Measurements from ENCODE around the gene CD6.
"Not testable (repeated sequence)": the region's sequence is repeated elsewhere in the genome, so short reads cannot be mapped to it uniquely, and the experiment has no call there.

The CD6 gene

DNA sequence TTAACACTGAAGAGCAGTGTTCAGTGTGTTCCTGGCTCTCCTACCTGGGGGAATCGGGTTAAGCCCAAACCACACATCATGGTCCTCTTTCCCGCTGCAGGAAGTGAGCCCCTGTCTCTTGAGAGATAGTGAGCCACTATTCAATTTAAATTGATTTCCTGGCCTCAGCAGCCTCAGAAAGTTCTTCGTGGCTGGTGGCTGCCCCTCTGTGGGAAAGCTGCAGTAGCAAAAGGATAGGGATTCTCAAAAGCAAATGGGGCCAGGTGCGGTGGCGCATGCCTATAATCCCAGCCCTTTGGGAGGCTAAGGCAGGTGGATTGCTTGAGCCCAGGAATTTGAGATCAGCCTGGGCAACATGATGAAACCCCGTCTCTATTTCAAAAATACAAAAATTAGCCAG, 81.7 kb downstream of the CD6 start:
- DNase-seq (ENCODE audit: low read depth in 1 of 2, low spot score in 1 of 2) = no peak

DNA sequence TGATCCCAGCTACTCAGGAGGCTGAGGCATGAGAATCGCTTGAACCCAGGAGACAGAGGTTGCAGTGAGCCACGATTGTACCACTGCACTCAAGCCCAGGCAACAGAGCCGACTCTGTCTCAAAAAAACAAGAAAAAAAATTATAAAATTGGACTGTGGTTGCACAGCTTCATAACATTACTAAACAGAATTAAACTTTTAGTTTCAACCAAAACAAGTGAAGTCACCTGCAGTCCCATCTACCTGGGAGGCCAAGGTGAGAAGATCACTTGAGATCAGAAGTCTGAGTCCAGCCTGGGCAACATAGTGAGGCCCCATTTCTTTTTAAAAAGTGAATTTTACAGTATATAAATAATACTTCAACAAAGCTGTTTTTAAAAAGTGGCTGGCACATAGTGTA, 83.0 kb downstream of the CD6 start:
- no peak for DNase-seq (ENCODE audit: low read depth in 1 of 2, low spot score in 1 of 2)

DNA sequence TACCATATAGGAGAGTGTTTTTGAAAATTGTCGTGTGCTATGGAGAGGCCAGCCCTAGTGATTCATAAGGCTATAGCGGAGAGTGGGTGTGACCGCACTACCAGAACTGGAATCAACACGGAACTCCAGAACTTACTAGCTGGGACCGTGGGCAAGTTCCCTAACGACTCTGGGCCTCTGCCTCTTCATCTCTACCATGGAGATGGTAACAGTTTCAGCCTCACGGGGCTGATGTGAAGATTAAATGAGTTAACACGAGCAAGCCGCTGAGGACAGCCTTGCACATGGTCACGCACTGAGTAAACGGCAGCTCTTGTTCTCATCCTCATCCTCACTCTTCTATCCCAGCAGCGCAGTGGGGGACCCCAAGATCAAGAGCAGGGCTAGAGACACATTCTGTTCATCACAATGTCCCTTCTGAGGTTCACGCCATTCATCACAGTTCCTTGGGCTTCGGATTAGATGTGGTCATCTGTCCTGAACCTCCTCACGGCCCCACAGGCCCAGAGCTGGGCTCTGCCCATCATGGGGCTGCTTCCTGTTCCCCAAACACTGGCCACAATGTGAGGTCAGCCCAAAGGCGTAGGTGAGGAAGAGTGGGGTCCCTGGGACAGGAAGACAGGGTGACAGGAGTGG, 83.6 kb downstream of the CD6 start:
- DNase-seq (ENCODE audit: low read depth in 1 of 2, low spot score in 1 of 2) = no peak

DNA sequence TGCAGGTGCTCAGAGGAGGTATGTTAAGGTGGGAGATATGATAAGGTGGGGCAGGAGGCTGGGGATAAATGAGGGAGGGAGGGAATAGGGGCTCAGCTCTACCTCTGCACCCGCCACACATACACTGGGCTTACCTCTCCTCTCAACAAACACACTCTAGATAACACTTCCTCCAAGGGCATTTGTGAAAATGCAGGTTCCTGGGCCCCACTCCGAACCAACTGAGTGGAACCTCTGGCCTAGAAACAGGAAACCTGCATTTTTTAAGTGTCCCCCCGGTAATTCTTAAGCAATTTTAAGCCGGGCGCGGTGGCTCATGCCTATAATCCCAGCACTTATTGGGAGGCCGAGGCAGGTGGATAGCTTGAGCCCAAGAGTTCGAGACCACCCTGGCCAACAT, 84.3 kb downstream of the CD6 start:
- no peak for DNase-seq (ENCODE audit: low read depth in 1 of 2, low spot score in 1 of 2)

DNA sequence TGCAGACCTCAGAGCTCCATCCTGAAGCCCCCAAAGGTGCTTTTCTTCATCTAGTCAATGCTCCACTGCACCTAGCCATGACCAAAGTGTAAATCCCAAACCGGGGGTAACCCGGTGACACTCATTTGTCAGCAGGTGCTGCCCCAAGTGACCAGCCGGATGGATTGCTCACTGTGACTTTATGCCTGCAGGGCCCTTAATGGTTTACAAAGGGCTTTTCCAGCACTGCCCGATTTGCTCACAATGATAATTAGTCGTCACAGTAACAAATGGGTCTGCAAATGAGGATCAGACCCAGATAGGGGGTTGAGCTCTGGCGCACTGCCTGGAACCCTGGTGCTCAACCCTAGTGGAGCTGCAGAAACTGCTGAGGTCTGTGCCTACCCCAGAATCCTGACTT, 85.1 kb downstream of the CD6 start:
- DNase-seq (ENCODE audit: low read depth in 1 of 2, low spot score in 1 of 2) = no peak

DNA sequence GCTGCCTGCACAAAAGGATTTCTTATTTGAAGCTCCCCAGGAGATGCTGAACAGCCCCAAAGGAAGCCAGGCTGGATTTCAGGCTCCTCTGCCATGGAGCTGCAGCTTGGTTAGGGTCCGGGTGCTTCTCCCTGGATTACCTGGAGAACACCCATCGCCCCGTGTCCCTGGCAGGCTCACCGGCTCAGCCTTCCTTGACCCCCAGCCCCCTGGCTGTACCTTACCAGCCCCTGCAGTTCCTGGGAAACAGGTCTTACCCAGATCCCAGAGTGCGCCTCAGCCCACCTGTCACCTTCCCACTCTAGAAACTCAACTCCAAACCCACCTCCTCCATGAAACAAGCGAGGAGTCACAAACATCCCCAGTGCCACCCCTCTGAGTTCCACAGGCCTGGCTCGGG, 85.5 kb downstream of the CD6 start:
- DNase-seq (ENCODE audit: low read depth in 1 of 2, low spot score in 1 of 2) = no peak

DNA sequence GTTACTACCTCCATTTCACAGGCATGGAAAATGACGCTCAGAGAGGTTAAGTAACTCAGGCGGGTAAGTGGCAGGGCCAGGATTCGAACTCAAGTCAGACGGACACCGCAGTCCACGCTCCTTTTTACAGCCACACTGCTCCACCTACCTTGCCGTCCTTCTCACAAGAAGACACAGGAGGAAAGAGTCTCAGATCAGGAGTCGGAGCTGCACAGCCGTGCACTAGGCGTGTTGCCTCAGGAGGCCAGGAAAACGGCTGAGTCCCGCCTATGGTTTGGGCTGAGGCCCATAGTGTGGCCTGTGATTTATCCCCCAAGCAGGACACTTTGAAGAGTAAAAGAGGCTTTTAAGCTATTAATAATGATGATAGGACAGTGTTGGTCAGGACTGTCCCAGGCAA, 86.1 kb downstream of the CD6 start:
- no peak for DNase-seq (ENCODE audit: low read depth in 1 of 2, low spot score in 1 of 2)

DNA sequence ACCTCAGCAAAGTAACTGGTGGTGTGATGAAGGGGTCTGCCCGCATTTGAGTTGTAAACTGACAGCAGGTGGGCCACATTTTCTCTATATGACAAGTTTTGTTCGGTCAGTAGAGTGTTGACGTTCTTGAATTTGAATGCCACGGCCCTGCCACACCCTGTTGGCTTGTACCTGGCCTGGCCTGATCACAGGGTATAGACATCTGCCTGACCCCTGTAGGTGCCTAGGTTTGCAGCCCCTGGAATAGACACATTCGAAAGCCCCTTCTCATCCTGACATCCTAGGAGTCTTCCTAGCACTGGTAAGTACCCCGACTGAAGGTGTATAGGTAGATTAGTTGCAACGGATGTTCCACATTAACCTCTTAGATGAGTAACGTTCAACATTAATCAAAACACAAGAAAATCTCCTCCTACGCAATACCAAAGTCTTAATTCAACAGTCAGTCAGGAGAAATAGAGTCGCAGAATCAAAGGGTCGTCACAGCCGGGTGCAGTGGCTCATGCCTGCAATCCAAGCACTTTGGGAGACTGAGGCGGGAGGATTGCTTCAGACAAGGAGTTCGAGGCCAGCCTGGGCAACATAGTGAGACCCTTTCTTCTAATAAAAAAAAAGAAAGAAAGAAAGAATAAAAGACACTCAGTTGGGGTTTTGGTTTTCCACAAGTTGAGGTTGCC, 87.2 kb downstream of the CD6 start:
- DNase-seq (ENCODE audit: low read depth in 1 of 2, low spot score in 1 of 2) = no peak

DNA sequence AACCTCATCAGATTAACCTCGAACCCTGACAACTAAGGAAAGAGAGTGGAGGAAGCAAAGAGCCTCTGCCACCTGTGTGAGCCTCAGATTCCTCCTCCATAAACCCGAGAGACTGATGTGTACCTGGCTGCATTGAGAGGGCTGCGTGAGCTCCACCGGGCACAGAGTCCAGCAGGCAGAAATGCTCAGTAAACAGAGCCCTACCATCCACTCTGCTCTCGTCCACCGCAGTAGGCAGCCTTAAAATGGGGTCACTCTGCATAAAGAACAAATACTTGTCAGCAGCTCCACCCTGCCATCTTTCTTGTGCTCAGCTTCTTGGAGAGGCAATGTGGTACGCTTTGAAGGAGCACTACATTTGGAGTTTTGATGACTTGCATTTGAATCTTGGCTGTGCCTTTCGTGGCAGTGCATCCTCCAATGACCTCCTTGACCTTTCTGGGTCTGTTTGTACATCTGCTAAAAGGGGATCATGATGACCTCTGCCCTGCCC, 87.8 kb downstream of the CD6 start:
- no peak for DNase-seq (ENCODE audit: low read depth in 1 of 2, low spot score in 1 of 2)

DNA sequence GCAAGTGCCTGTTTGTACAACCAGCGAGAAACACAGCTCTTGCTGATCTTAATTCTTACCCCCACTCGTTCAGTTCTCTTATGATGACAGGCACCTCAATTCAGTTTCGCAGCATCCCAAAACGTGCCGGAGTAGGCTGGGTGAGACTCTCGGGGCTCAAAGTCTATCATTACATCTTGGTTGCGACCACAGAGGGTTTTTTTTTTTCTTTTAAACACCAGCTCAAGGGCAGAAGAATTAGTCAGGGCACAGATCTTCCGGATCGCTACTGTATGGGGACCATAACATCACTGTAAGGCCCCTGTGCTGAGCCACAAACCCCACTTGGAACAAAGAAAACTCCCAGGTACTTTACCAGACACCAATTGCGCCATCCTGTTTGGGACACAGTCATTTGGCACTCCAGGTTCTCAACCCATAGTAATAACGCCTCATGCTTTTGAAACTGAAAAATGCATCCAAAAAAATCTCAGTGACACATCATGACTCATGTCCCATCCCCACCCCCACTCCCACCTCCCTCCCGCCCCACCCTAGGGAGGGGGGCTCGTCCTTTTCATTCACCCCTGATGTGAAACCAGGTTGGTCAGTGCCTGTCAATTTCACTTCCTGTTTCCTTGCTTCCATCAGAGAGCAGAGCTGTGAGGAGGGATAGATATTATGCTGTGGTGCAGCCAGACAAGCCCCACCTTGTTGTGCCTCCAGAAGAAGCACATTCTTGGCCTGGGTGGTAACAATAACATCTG, 89.8 kb downstream of the CD6 start:
- DNase-seq (ENCODE audit: low read depth in 1 of 2, low spot score in 1 of 2) = peak; percentile 71 to 88

DNA sequence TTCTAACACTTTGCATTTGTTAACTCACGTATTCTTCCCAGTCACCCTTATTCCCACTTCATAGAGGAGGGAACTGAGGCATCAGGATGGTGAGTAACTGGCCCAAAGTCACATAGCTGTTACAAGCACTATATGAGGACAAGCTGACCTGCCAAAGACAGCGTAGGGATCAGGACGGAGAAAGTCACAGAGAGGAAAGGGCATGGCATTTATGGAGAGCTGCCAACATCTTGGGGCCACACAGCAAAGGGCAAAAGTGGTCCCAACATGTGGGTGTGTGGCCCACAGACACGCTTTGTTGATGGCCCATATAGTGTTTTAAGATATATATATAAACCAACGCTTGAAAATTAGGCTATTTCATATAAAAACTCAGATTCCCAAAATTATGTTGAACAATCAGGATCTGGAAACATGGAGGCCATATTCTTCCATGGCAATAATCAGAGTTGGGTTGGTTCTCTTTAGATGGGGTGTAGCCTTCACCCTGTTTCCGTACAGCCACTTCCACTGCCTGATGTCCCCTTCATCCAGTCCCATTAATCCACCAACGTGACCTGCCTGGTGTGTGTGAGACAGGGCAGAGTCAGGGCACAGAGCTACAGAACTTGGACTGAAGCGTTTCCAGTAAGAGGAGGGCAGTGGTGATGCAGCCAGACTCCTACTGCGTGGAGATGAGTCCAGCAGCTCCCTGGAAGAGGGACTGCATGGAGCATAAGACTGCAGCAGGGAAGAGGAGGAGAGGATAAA, 90.9 kb downstream of the CD6 start:
- DNase-seq (ENCODE audit: low read depth in 1 of 2, low spot score in 1 of 2) = no peak

DNA sequence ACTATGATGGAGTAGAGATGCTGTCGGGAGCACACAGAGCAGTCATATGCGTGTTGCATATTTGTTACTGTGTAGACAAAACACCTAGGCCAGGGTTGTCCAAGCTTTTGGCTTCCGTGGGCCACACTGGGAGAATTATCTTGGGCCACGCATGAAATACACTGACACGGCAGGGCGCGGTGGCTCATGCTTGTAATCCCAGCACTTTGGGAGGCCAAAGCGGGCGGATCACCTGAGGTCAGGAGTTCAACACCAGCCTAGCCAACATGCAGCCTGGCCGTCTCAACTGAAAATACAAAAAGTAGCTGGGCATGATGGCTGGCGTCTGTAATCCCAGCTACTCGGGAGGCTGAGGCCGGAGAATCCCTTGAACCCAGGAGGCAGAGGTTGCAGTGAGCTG, 93.8 kb downstream of the CD6 start:
- DNase-seq (ENCODE audit: low read depth in 1 of 2, low spot score in 1 of 2) = not testable (repeated sequence)

DNA sequence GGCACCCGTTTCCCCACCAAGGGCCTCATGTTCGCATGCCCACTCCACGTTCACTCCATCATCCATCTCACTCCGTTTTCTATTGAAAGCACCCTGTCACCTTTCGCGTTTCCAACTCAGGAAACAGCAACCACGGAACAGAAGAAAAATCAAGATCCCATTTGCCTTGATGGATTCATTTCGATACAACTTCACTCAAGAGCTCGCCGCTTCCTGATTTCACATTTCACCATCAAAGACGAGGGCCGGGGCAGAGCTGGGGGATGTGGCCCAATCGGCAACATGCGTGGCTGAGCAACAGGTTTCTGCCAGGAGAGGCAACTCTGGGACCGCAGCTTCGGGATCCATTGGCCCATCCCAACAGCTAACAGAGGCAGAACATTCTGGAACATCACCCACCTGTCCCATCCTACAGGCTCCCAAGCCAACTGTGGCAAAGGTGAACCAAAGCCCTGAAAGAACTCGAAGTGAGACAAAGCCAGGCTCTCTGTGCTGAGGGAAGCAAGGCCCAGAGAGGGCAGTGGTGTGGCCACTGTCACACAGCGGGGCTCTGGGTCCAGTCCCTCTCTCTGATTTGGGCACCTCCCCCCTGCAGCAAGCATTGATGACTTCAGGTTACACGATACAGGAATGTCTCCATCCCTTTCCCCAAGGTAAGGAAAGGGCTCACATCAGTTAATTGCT, 94.6 kb downstream of the CD6 start:
- peak in 1 of 2 donors; percentile 52 for DNase-seq (ENCODE audit: low read depth in 1 of 2, low spot score in 1 of 2)

DNA sequence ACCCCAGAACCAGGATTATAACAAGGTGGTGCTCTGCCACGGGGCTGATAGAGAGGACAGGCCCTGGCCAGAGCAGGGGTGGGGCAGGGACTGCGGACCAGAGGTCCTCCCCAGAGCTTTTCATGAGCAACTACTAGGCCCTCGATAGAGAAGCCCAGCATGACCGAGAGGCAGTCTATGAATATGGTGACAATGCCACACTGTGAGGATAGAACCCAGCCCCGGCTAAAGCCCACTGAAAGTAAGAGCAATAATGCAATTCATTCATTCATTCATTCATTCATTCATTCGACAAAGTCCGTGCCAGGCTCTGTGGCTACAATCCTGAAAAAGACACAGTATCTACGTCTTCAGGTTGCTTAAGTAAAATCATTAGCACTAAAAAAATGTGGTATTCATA, 95.2 kb downstream of the CD6 start:
- DNase-seq (ENCODE audit: low read depth in 1 of 2, low spot score in 1 of 2) = no peak

DNA sequence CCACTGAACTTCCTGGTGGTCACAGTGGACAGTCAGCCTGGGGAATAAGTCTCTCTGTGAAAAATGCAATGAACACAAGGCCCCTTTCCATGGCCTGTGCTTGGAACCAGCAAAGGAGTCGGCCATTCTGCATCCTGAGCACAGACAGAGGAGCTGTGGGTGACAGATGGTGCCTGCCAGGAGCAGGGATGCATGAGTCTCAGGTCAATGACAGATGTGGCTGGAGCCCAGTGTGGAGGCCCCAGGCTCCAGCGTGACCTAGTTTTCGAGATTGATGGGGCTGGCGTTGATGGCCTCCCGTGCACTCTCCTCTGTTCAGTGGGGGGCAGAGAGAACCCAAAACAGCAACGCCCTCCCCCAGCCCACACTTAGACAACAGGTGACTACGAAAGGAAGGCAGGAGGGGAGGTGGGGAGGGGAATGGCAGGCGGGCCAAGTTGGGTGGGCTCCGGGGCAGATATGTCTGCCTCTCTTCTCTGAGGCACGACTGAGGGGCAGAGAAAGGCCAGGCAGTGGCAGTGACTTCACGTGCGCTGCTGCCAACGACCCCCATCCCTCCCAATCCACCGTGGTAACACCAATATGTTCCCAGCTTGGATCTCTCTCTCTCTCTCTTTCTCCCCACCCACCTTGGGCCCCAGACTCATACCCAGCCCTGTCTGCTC, 96.4 kb downstream of the CD6 start:
- no peak for DNase-seq (ENCODE audit: low read depth in 1 of 2, low spot score in 1 of 2)

DNA sequence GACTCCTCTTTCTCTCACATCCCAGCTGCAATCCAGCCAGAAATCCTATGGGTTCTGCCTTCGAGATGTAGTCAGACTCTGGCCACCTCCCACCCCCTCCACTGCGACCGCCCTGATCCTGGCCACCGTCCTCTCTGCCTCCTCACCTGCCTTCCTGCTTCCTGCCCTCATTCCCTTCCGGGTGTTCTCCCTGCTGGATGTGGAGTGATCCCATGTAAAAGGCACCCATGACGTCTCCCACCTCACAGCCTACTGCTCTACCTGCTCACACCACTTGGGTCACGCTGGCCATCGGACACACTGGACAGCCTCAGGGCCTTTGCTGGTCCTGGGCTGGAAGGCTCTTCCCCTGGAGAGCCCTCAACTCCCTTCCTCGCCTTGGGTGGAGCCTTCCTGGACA, 97.1 kb downstream of the CD6 start:
- no peak for DNase-seq (ENCODE audit: low read depth in 1 of 2, low spot score in 1 of 2)

DNA sequence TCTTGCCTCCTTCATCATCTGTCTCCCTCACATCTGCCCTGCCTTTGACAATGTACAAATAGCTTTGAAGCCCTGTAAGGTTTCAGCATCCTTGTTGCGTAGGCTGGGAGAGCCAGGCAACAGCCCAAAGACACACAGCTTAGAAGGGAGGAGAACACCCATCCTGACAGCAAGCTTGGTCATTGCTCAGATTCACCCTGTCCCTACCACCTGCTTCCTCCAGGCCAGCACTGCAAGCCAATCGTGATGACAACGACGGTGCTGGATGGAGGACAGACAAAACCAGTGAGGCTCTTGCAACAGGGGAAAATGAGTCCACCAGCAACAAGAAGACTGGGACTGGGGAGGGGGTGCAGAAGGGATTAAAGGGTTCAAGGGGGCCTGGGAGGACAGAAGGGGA, 97.9 kb downstream of the CD6 start:
- DNase-seq (ENCODE audit: low read depth in 1 of 2, low spot score in 1 of 2) = no peak
